ENCODE results near the gene TBCE.
"Not testable (repeated sequence)": the region's sequence is repeated elsewhere in the genome, so short reads cannot be mapped to it uniquely, and the experiment has no call there.

The TBCE gene

DNA sequence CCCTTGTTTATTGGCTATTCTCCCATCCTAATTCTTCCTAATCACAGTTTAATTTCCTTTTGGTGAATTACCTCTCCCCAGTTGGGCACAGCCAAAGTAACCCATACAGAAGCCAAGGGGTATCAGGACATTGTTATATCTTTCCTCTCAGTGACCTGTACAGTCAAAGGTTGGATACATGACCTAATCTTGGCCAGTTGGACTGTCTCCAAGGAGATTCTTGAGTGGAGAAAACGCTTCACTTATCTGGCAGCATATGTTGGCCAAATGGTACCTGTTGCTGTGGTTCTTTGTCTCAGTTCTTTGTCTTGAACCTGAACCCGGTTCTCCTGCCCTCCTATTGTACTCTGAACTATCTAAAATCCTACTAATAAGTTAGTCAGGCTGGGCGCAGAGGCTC is 15.3 kb upstream of the TBCE start:
- DNase-seq (ENCODE audit: low read depth) = no peak
- H3K4me3 ChIP-seq (ENCODE audit: low read length) = no peak overlapping the region
- TF ChIP-seq, protein P1, sequence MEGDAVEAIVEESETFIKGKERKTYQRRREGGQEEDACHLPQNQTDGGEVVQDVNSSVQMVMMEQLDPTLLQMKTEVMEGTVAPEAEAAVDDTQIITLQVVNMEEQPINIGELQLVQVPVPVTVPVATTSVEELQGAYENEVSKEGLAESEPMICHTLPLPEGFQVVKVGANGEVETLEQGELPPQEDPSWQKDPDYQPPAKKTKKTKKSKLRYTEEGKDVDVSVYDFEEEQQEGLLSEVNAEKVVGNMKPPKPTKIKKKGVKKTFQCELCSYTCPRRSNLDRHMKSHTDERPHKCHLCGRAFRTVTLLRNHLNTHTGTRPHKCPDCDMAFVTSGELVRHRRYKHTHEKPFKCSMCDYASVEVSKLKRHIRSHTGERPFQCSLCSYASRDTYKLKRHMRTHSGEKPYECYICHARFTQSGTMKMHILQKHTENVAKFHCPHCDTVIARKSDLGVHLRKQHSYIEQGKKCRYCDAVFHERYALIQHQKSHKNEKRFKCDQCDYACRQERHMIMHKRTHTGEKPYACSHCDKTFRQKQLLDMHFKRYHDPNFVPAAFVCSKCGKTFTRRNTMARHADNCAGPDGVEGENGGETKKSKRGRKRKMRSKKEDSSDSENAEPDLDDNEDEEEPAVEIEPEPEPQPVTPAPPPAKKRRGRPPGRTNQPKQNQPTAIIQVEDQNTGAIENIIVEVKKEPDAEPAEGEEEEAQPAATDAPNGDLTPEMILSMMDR (IDR thresholded peaks at IDR 0.05; ENCODE audit: insufficient read depth, low read depth, low read length, missing control alignments) = no peak

DNA sequence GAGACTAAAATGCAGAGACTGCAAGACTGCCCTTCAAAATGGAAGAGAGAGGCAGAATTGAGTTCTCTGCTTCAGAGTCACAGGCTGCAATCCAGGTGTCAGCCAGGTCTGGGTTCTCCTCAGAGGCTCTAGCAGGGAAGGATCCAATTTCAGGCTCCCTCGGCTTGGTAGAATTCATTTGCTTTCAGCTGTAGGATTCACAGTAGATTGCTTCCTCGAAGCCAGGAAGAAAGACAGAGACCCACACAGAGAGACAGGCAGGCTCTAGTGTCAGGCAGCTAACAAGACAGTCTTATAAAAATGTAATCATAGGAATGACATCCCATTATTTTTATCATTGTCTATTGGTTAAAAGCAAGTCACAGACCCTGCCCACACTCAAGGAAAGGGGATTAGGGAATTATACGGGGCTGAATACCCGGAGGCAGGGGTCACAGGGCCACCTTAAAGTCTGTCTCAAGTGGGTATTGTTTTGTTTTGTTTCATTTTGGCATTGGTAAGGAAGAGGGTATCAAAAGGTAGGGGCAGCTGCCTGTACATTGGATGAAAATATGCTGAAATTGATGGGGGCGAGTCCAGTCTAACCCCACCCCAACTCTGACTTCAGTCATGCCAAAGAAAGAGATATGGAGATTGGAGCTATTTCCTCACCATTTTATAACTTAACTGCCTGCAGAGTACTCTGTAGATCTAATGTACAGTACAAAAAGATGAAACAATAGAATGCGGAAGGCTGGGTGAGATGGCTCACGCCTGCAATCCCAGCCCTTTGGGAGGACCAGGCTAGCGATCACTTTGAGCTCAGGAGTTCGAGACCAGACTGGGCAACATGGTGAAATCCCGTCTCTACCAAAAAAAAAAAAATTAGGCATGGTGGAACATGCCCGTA is 9.5 kb upstream of the TBCE start:
- TF ChIP-seq, protein P1 (IDR thresholded peaks at IDR 0.05; ENCODE audit: insufficient read depth, low read depth, low read length, missing control alignments) = no peak
- no peak for DNase-seq (ENCODE audit: low read depth)
- H3K4me3 ChIP-seq (ENCODE audit: low read length) = no peak overlapping the region

DNA sequence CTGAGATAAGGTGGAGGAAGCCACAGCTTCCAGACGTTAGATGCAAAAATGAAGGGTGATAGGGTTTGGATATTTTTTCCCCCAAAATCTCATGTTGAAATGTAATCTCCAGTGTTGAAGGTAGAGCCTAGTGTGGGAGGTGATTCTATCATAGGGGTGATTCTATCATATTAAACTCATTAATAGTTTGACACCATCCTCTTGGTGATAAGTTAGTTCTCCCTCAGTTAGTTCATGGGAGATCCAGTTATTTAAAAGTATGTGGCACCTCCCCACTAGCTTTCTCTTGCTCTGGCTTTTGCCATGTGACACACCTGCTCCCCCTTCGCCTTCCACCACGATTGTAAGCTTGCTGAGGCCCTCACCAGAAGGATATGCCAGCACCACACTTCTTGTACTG is 8.3 kb upstream of the TBCE start:
- DNase-seq (ENCODE audit: low read depth) = no peak
- TF ChIP-seq, protein P1 (IDR thresholded peaks at IDR 0.05; ENCODE audit: insufficient read depth, low read depth, low read length, missing control alignments) = no peak
- H3K4me3 ChIP-seq (ENCODE audit: low read length) = no peak overlapping the region

DNA sequence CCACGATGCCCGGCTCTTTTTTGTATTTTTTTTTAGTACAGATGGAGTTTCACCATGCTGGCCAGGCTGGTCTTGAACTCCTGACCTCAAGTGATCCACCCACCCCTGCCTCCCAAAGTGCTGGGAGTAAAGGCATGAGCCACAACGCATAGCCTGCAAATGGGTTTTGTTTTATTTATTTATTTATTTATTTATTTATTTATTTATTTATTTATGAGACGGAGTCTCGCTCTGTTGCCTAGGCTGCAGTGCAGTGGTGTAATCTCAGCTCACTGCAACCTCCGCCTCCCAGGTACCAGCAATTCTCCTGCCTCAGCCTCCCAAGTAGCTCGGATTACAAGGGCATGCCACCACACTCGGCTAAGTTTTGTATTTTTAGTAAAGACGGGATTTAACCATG is 3.0 kb upstream of the TBCE start:
- H3K4me3 ChIP-seq (ENCODE audit: low read length); DNase-seq (ENCODE audit: low read depth): not testable (repeated sequence)

DNA sequence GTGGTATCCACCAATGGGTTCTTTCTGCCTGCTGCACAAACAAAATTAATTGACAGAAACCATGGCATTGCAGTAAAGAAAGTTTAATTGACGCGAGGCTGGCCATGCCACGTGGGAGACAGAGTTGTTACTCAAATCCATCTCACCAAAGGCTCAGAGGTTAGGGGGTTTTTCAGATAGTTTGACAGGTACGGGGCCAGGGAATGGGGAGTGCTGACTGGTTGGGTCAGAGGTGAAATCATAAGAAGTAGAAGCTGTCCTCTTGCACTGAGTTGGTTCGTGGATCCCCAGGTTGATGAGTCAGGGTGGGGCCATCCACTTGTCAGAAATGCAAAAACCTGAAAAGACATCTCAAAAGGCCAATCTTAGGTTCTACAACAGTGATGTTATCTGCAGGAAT is 941 bp upstream of the TBCE start:
- TF ChIP-seq, protein P1 (IDR thresholded peaks at IDR 0.05; ENCODE audit: insufficient read depth, low read depth, low read length, missing control alignments) = no peak
- DNase-seq (ENCODE audit: low read depth) = no peak
- no peak overlapping the region for H3K4me3 ChIP-seq (ENCODE audit: low read length)

DNA sequence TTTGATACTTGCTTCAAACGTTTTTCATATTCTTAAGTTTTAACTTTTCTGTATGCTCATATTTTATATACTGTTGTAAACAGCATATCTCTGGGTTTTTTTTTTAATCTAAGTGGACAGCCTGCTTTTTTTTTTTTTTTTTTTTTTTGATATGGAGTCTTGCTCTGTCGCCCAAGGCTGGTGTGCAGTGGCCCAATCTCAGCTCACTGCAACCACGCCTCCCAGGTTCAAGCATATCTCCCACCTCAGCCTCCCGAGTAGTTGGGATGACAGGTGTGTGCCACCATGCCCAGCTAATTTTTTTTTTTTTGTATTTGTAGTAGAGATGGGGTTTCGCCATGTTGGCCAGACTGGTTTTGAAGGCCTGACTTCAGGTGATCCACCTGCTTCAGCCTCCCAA is 1.2 kb downstream of the TBCE start:
- no peak for DNase-seq (ENCODE audit: low read depth)
- H3K4me3 ChIP-seq (ENCODE audit: low read length) = no peak overlapping the region
- TF ChIP-seq, protein P1 (IDR thresholded peaks at IDR 0.05; ENCODE audit: insufficient read depth, low read depth, low read length, missing control alignments) = no peak

DNA sequence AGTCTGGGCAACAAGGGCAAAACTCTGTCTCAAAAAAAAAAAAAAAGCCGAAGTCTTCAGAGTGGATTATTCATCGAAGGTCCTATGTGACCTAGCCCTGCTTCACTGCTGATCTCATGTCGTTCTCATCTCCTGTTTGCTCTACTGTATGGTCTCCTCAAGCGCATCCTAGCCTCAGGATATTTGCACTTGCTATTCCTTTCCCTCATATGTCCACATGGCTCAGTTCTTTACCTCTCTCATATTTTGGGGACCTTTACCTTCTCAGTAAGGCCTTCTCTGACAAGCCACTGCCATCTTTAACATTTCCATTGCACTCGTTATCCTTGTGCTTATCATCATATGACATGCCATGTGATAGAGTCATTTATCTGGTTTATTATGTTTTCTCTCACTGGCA is 2.6 kb downstream of the TBCE start:
- no peak for DNase-seq (ENCODE audit: low read depth)
- TF ChIP-seq, protein P1 (IDR thresholded peaks at IDR 0.05; ENCODE audit: insufficient read depth, low read depth, low read length, missing control alignments) = no peak
- H3K4me3 ChIP-seq (ENCODE audit: low read length) = no peak overlapping the region

All from epithelial cell of esophagus (primary cell).